LoVo (cell line): ENCODE measurements around the gene GPR26.
"Not testable (repeated sequence)": the region's sequence is repeated elsewhere in the genome, so short reads cannot be mapped to it uniquely, and the experiment has no call there.

Source experiments
- DNase-seq: peaks from one replicate; pipeline ENCODE4 v3.0.0-alpha.2; 2016; ENCODE audit warnings: low spot score

The GPR26 gene

DNA sequence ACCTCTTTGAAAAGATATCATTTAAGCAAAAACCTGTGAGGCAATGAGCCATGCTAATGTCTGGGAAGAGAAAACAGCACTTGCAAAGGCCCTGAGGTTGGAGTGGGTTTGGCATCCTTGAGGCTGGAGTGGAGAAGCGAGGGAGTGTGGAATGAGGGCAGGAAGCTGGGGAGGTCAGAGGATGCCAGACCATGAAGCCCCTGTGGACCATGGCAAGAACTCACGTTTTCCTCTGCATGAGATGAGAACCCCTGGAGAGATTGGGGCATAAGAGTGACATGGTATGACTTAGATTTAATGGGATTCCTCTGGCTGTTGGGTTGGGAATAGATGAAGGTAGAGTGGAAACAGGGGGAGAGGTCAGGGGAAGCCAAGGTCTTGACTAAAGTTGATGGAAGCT lies 49.4 kb downstream of the GPR26 start:
- DNase-seq, result no peak

DNA sequence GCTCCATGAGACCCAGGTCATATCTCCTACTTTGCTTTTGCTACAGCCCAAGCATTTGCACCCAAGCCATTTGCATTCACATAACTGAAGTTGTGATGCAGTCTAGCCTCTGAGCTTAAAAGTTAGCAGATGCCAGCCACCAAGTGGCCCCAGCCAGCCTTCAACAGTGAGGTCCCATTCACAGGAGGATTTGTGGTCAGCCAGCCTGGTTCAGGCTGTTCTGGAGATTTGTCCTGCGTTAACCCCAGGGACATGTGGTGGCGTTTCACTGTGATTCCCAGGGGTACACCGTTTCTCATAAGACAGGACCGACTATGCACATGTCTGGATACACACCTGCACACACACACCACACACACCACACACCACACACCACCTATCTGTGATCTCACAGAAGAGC lies 51.2 kb downstream of the GPR26 start:
- no peak for DNase-seq

DNA sequence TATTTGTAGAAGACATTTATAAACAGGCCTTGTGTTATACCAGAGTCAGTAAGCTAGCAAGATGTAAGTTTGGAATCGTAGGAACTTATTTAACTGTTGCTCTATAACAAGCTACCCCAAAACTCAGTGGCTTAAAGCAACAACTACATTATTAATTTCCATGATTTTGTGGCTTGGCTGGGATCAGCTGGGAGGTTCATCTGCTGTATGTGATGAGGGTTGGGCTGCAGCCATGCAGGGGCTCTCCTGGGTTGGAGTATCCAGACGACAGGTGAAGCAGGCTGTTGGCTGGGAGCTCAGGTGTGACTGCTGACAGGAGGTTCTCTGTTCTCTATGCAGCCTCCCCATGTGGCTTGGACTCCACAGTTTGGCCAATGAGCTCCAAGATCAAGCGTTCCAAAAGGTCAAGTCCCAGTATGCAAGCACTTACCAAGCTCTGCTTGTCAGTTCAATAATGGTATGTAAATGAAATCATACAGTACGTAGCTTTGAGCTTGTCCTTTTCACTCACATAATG lies 52.4 kb downstream of the GPR26 start:
- no peak for DNase-seq

DNA sequence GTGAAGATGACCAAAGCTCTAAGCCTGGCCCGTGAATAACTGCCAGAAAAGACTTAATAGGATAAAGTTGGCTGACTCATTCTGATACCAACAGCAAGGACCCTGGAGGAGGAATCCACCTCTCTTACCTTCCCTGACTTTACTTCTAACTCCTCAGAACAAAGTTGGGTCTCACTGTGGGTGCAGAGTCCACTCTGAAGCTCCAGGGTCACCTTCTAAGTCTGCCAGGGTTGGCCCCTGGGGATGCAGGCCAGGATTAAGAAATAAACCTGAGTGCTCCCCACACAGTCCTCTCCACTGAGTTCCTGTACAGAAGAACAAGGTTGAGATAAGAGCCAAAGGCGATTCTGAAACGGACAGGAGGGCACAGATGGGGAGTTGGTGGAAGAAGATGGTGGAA lies 54.4 kb downstream of the GPR26 start:
- no peak for DNase-seq

DNA sequence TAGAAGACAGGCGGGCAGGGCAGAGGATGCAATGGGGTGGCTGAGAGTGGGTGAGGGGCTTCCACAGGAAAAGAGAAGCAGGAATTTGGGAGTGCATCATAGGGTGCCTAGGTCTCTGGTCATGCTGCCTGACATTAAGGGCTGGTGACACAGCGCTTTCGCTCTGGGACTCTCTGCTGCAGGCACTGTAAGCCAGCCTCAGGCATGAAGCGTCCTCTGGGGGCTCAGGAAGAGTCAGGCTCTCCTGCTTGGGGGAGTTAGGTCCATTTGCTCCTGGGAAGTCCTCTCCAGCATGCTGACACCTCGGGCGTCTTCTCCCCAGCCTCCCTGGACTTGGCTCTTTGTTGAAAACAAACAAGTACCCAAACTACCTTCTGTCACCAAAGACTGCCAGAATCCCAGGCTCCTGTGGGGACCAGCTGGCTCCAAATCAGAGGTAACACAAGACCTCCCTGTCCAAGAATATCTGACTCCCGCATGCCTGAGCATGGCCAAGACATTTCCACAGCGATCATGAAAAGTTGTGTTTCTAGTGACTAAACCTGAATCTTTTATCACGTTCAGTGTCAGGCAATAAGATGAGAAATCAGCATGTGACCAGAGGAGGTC lies 55.4 kb downstream of the GPR26 start:
- no peak for DNase-seq

DNA sequence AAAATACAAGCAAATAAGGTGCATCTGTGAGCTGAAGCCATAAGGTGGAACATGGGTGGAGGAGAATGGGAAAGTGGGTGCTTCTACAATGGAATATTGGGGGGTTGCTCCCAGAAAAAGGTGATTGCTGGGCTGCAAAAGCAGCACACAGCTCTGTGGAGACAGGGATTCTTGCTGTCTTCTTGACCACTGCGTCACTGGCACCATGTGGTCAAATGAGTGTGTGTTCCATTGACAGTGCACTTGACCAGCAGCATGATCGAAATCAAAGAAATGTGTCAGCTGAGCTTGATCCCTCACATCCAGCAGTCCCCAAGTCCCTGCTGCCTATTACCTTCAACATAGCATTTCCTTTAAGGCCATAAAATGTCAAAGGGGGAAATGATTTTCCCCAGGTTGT lies 56.2 kb downstream of the GPR26 start:
- DNase-seq, result no peak

DNA sequence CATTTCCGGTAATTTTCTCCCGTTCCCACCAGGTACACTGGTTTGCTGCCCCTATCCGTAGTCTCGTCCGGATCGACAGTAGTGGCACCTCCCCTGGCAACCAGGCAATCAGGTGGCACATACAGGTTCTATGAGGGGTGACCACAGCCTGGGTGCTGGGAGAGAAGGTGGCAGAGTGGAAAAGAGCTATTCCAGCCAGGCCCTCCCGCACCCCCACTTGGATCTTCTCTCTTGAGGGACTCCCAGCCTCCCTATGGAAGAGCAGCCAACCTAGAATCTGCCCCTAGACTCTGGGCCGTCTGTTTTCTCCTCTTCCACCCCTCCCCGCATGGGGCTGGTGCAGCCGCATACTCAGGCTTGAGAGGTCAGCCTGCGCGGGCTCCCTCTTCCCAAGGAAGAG lies 58.6 kb downstream of the GPR26 start:
- no peak for DNase-seq

DNA sequence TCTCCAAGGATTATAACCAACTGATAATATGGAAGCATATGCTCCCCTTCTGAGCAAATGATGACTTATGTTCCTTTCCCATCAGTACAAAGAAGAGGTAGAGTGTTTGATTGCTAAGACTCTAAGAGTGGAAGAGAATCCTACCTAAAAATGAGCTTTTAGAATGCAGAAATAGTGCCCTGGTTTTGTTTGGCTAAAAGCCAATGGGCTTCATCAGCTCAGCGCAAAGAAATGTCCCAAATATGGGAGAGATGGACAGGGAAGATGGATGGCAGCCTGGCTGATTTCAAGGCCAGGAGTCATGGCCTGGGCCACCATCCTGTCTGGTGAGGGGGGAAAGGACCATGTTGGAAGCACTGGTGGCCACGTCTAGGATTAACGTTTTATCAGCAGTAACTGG lies 60.2 kb downstream of the GPR26 start:
- no peak for DNase-seq

DNA sequence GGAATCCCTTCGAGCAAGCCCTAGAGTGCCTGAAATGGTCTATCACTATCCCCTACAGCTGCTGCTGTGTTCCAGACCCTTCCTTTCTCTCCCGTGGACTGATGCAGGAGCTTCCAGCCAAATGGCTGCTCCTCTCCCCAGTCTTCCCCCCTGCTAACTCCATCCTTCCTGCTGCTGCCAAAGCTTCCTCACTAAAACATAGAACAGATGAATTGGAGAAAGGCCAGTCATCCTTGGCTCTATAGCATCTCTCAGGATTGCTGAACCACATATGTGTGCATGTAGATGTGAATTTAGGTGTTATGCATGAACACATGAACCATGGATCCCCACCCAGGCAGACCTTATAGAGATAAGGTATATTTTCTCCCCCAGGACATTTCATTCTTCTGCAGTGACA lies 60.7 kb downstream of the GPR26 start:
- DNase-seq, result no peak

DNA sequence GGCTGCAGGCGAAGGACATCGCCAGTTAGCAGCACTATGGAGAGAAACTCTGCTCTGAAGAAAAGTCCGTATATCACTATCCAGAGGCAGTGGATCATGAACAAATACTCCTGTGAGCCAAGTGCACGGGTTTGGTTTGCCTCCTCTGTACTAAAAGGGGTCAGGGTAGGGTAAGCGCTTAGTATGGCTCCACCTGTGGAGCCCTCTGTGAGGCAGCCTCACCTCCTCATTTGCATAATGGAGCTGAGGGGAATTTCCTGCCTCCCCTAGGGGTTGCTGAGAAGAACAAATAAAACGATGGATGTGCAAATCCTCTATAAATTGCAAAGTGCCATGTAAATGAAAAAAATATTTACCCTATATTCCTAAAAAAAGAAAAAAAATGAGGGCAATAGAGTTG lies 63.4 kb downstream of the GPR26 start:
- no peak for DNase-seq

DNA sequence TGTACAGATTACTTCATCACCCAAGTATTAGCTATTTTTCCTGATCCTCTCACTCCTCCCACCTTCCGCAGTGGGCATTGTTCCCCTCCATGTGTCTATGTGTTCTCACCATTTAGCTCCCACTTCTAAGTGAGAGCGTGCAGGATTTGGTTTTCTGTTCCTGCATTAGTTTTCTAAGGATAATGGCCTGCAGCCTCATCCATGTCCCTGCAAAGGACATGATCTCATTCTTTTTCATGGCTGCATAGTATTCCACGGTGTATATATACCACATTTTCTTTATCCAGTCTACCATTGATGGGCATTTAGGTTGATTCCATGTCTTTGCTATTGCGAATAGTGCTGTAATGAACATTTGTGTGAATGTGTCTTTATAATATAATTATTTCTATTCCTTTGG lies 70.8 kb downstream of the GPR26 start:
- not testable (repeated sequence) for DNase-seq

DNA sequence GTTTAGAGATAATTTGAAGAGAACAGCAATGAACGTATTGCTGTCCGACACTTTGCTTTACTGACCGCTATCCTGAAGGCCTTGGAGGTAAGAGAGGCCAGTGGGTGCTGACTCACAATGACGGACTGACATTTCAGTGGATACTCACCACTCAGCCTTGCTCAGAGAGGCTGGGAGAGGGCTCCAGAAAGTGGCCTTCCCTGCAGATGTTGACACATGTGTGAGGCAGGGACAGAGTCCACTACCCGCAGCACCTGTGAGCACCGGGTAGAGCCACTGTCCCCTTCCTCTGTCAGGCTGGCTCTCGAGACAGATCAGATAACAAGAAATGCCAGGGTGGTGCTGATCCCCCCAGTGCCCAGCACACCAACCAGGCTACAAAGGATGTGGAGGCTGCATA lies 75.0 kb downstream of the GPR26 start:
- DNase-seq, result no peak

DNA sequence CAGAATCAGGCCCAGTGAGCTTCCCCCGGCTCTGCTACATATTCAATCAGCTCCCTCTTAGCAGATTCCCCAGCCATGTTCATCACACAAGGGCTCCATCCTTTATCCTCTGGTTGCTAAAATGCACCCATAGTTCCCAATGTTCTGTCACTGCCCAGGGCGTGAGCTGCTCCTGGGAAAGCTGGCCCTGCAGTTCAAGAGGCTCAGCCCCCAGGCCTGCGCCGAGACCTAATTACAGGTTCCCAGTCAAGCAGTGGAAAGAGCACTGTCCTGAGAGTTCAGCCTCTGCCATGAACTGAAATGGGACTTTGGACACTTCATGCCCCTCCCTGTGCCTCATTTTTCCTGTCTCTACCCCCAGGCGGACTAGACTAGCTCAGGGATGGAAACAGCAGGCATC lies 75.6 kb downstream of the GPR26 start:
- no peak for DNase-seq

DNA sequence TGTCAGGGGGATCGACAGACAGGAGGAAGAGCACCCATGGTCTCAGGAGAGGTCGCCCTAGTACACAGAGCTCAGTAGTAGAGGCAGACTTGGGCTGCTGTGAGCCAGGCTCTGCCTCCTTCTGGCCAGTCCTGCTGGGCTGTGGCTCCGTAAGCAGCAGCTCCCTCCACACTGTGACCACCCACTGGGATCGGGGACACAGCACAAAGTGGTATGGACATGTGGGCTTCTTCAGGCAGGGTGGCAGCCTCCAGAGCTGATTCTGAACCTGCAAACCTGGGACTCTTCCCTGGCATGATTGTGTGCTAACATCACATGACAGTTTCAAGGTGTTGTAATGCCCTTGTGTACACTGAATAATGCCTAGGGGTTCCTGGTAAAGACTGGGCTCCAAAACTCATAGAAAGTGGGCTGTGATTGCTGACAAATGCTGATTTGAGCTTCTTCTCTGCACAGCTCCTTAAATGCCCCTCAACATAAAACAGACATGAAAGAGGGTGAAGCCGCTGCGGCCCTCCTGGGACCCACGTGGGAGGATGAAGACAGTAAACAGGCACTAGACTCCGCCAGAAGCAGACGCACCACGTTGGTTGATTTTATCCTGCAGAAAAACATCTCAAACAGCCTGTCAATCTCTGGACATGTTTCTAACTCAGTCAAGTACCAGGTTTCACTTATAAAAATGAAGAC lies 76.7 kb downstream of the GPR26 start:
- DNase-seq, result no peak

DNA sequence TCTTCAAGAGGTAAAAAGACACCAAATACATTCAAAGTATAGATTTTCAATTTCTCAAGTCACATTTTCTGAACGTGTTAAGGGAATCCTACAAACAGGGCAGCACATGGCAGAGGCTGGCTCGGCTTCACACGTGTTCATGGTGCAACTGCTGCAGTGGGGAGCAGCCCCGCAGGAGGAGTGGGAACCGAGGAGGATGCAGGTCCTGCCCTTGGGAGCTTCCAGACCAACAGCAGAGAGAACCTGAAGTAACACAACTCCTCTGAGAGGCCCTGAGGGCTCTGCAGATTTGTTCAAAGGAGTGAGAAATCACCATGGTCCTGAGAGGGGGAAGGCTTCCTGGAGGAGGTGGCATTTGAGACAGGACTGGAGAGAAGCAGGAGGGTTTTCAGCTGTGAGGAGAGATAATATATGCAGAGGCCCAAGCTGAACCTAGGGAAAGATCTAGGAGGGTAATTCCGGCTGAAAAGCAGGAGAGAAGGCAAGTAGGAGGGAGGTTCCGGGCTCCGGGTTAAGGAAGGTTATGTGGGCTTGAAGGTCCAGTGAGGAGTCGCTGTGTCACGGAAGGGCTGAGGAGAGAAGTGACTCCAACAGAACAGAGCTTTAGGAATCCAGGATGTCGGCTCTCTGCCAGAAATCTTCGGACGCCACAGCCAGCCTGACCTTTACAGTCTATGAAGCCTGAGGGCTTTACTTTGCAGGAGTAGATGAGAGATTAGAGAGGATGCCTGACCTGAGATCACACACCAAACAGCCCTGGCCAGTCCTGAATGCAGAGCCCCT lies 77.5 kb downstream of the GPR26 start:
- DNase-seq, result no peak

DNA sequence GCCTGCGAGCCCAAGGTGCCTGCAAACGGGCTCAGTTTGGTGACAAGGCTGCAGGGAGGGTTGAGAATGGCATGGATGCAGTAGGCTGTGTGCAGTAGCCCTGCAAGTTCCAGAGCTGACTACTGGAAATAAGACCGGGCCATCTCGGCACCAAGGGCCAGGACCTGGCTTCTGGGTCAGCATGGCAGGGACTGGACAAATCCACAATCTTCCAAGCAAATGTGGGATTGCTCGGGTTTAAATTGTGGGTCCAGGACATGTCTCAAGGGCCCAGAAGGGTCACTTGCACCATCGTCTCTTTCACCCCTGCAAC lies 78.0 kb downstream of the GPR26 start:
- DNase-seq, result no peak
